ENCODE measurements around the gene NDUFA8. TPM values are rescaled to one million over a fixed set of nuclear protein-coding genes. Genes with fewer than 3 reads are reported as not detected.

The NDUFA8 gene
- total RNA-seq, 4 donors from 2014 or later: 16.1 to 59.5 (median 40.3) TPM

DNA sequence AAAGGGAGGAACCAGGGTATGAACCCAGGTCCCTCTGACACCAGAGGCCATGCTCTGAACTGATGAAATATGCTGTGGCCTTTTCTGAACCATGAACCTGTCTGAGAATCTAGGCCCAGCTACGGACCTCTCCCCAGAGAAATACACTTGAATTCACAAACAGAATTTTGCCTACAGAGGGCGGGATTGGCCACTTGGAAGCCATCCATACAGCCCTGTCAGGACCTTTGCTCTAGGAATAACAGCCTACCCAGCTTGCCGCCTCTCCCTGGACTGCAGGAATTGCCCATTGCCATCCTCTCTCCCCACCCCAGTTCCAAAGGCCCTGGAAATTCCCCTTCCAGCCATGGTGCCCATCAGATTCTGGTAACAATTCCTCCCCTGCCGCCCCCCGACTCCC is 26.7 kb upstream of the NDUFA8 start:
- no peaks in the 10 kb centered on the region for H3K36me3 ChIP-seq
- peak; percentile 51 for DNase-seq
- no peak for TF ChIP-seq EP300 (IDR thresholded peaks at IDR 0.05; ENCODE audit: low read depth)
- H3K9me3 ChIP-seq: no peaks in the 10 kb centered on the region
- intact Hi-C loops (cut with DNase I; ENCODE audit: low total_unique reads): no loop called here
- 57% methylated on average over 5 of the region's 5 CpGs; no CpG with 5 or more reads in 1 of the 2 donors for WGBS, 2 donors (ENCODE audit: low coverage in 1 of 2)
- H3K4me3 ChIP-seq: no peak overlapping the region
- in situ Hi-C loops (cut with MboI; ENCODE audit: low pct_ligation_motif_present in 1 of 4, low pct_unique_long_range_greater_than_20kb in 1 of 4, low sequenced_read_pairs in 3 of 4): no loop called here
- H3K4me1 ChIP-seq: peaks cover 0 to 5% (median 0%) of the 10 kb centered on the region in 4 donors
- H3K27ac ChIP-seq: no peak overlapping the region
- H3K27me3 ChIP-seq: no peaks in the 10 kb centered on the region

DNA sequence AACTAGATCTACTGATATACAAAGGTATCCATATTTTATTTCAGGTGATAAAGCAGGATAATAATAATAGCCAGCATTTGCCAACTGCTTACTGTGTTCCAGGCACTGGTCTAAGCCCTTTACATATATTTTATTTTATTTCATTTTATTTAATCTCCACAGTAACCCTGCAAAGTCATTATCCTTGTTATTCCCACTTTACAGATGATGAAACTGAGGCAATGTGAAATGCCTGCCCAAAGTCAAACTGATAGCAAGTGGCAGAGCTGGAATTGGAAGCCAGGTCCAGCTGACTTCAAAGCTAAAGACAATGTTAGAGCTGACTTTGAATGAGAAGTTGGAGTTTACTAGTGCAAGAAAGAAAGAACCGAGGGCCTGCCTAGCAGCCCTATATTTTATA is 25.0 kb upstream of the NDUFA8 start:
- intact Hi-C loops (cut with DNase I; ENCODE audit: low total_unique reads): no loop called here
- no peaks in the 10 kb centered on the region for H3K9me3 ChIP-seq
- no peak overlapping the region for H3K4me3 ChIP-seq
- TF ChIP-seq CTCF (IDR thresholded peaks at IDR 0.05) (no peak), EP300 (IDR thresholded peaks at IDR 0.05; ENCODE audit: low read depth) (no peak), POLR2AphosphoS5 (IDR thresholded peaks at IDR 0.05) (no peak), POLR2A (IDR thresholded peaks at IDR 0.05) (no peak)
- DNase-seq: no peak
- in situ Hi-C loops (cut with MboI; ENCODE audit: low pct_ligation_motif_present in 1 of 4, low pct_unique_long_range_greater_than_20kb in 1 of 4, low sequenced_read_pairs in 3 of 4): no loop called here
- peaks cover 0 to 8% (median 1%) of the 10 kb centered on the region in 4 donors for H3K4me1 ChIP-seq
- no peaks in the 10 kb centered on the region for H3K36me3 ChIP-seq
- no peaks in the 10 kb centered on the region for H3K27me3 ChIP-seq
- WGBS, 2 donors (ENCODE audit: low coverage in 1 of 2): 62 to 73% methylated on average over 1 of the region's 1 CpG
- no peak overlapping the region for H3K27ac ChIP-seq

- H3K4me3 ChIP-seq: no peak overlapping the region
- DNase-seq: no peak
- TF ChIP-seq POLR2AphosphoS5 (IDR thresholded peaks at IDR 0.05) (no peak), EP300 (IDR thresholded peaks at IDR 0.05; ENCODE audit: low read depth) (no peak), POLR2A (IDR thresholded peaks at IDR 0.05) (no peak), CTCF (IDR thresholded peaks at IDR 0.05) (no peak)
- in situ Hi-C loops (cut with MboI; ENCODE audit: low pct_ligation_motif_present in 1 of 4, low pct_unique_long_range_greater_than_20kb in 1 of 4, low sequenced_read_pairs in 3 of 4) (no loop called here), intact Hi-C loops (cut with DNase I; ENCODE audit: low total_unique reads) (no loop called here)
- 57 to 70% methylated on average over 7 of the region's 7 CpGs for WGBS, 2 donors (ENCODE audit: low coverage in 1 of 2)
- H3K27ac ChIP-seq: no peak overlapping the region
- H3K36me3 ChIP-seq: no peaks in the 10 kb centered on the region
- H3K9me3 ChIP-seq: no peaks in the 10 kb centered on the region
- no peaks in the 10 kb centered on the region for H3K27me3 ChIP-seq
- H3K4me1 ChIP-seq: peaks cover 0 to 18% (median 4%) of the 10 kb centered on the region in 4 donors
Measured at GRCh38 chr9:122183501-122183900, 23.9 kb upstream of the NDUFA8 start.

DNA sequence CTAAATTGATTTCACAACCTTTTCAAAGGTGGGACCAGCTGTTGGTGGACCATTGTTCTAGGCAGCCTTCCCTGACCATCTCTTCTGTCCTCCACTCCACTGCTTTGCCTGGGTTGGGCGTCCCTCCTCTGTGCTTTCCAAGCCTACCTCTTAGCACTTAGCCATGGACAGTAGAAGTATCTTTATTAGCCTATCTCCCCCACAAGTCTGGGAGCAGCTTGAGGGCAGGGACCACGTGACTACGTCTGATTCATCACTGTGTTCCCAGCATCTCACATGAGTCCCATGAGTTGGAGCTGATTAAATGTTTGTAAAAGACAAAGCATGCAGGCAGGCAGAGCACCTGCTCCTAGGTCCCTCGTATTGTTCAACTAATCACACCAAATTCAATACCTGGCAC is 21.1 kb upstream of the NDUFA8 start:
- Histone ChIP-seq H3K27me3 (no peaks in the 10 kb centered on the region), H3K36me3 (no peaks in the 10 kb centered on the region), H3K27ac (no peak overlapping the region), H3K4me3 (no peak overlapping the region), H3K4me1 (peaks cover 0 to 14% (median 4%) of the 10 kb centered on the region in 4 donors), H3K9me3 (no peaks in the 10 kb centered on the region)
- TF ChIP-seq POLR2A (IDR thresholded peaks at IDR 0.05) (no peak), POLR2AphosphoS5 (IDR thresholded peaks at IDR 0.05) (no peak), CTCF (IDR thresholded peaks at IDR 0.05) (no peak), EP300 (IDR thresholded peaks at IDR 0.05; ENCODE audit: low read depth) (no peak)
- in situ Hi-C loops (cut with MboI; ENCODE audit: low pct_ligation_motif_present in 1 of 4, low pct_unique_long_range_greater_than_20kb in 1 of 4, low sequenced_read_pairs in 3 of 4) (no loop called here), intact Hi-C loops (cut with DNase I; ENCODE audit: low total_unique reads) (no loop called here)
- no peak for DNase-seq
- 14 to 63% methylated on average over 1 to 4 of the region's 4 CpGs for WGBS, 2 donors (ENCODE audit: low coverage in 1 of 2)

DNA sequence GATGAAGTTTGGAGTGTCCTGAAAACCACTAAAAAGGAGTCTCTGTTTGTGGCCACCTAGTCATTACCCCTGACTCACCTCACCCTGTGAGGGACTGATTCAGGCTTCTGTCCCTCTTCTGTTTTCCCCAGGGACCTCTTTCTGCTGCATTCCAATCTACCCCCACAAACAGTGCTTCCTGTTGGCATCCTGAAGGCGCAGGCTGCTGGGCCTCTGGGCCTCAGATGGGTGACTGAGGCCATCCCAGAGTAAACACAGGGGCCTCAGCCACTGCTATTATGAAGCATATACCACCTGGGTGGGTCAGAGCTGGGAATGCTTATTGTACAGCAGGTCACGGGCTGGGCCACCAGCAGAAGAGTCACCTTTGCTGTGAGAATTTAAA is 20.1 kb upstream of the NDUFA8 start:
- TF ChIP-seq CTCF (IDR thresholded peaks at IDR 0.05): no peak
- no peak overlapping the region for H3K4me3 ChIP-seq
- 68% methylated on average over 2 of the region's 2 CpGs; no CpG with 5 or more reads in 1 of the 2 donors for WGBS, 2 donors (ENCODE audit: low coverage in 1 of 2)
- peaks cover 0 to 14% (median 4%) of the 10 kb centered on the region in 4 donors for H3K4me1 ChIP-seq
- no peaks in the 10 kb centered on the region for H3K27me3 ChIP-seq
- no peaks in the 10 kb centered on the region for H3K36me3 ChIP-seq
- in situ Hi-C loops (cut with MboI; ENCODE audit: low pct_ligation_motif_present in 1 of 4, low pct_unique_long_range_greater_than_20kb in 1 of 4, low sequenced_read_pairs in 3 of 4): no loop called here
- DNase-seq: no peak
- H3K9me3 ChIP-seq: no peaks in the 10 kb centered on the region
- H3K27ac ChIP-seq: no peak overlapping the region
- intact Hi-C loops (cut with DNase I; ENCODE audit: low total_unique reads): no loop called here

Measured in transverse colon (tissue), 4 donors.